ENCODE results near the gene TFPI.
A peak's percentile ranks its signal among the peaks of the same experiment; 100 is the strongest.
"Not testable (repeated sequence)": the region's sequence is repeated elsewhere in the genome, so short reads cannot be mapped to it uniquely, and the experiment has no call there.

TFPI gene

DNA sequence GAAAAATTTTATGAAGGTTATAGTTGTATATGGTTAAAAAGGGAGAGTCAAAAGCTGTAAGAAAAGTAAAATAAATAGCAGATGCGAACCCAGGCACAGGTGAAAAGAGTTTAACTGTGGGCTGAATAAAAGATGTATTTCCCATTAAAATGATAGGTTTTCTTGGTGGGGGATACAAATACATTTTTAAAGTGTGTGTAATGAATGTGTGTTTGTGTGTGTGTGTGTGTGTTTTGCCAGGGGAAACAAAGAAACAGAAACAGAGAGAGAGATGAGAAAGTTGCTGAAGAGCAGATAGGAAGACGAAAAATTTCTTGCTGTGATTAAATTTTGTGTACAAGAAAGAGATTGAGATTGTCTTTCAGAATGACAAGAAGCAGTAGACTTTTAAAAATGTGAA lies 12.1 kb downstream of the TFPI start:
- no peak for DNase-seq (ENCODE audit: low read depth)
- no peak overlapping the region for H3K4me3 ChIP-seq (ENCODE audit: low read depth, low read length)
- in situ Hi-C loops (cut with HindIII; ENCODE audit: low sequenced_read_pairs): no loop called here
- TF ChIP-seq, protein P1, sequence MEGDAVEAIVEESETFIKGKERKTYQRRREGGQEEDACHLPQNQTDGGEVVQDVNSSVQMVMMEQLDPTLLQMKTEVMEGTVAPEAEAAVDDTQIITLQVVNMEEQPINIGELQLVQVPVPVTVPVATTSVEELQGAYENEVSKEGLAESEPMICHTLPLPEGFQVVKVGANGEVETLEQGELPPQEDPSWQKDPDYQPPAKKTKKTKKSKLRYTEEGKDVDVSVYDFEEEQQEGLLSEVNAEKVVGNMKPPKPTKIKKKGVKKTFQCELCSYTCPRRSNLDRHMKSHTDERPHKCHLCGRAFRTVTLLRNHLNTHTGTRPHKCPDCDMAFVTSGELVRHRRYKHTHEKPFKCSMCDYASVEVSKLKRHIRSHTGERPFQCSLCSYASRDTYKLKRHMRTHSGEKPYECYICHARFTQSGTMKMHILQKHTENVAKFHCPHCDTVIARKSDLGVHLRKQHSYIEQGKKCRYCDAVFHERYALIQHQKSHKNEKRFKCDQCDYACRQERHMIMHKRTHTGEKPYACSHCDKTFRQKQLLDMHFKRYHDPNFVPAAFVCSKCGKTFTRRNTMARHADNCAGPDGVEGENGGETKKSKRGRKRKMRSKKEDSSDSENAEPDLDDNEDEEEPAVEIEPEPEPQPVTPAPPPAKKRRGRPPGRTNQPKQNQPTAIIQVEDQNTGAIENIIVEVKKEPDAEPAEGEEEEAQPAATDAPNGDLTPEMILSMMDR (IDR thresholded peaks at IDR 0.05; ENCODE audit: low read depth, low read length, missing control alignments): no peak

- in situ Hi-C loops (cut with HindIII; ENCODE audit: low sequenced_read_pairs): no loop called here
- DNase-seq (ENCODE audit: low read depth): peak; percentile 88
Measured at GRCh38 chr2:187541086-187542085, 12.8 kb downstream of the TFPI start.

DNA sequence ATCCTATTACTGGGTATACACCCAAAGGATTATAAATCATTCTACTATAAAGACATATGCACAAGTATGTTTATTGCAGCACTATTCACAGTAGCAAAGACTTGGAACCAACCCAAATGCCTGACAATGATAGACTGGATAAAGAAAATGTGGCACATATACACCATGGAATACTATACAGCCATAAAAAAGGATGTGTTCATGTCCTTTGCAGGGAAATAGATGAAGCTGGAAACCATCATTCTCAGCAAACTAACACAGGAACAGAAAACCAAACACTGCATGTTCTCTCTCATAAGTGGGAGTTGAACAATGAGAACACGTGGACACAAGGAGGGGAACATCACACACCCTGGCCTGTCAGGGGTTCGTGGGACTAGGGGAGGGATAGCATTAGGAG lies 16.0 kb downstream of the TFPI start:
- in situ Hi-C loops (cut with HindIII; ENCODE audit: low sequenced_read_pairs); H3K4me3 ChIP-seq (ENCODE audit: low read depth, low read length): not testable (repeated sequence)

More at GRCh38 chr2:187541086-187542085, 12.8 kb downstream of the TFPI start:
- H3K4me3 ChIP-seq (ENCODE audit: low read depth, low read length): no peak overlapping the region
- TF ChIP-seq, protein P1 (IDR thresholded peaks at IDR 0.05; ENCODE audit: low read depth, low read length, missing control alignments): no peak

DNA sequence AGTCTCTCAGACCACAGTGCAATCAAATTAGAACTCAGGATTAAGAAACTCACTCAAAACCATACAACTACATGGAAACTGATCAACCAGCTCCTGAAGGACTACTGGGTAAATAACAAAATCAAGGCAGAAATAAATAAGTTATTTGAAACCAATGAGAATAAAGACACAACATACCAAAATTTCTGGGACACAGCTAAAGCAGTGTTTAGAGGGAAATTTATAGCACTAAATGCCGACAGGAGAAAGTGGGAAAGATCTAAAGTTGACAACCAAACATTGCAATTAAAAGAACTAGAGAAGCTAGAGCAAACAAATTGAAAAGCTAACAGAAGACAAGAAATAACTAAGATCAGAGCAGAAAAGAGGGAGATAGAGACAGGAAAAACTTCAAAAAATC lies 18.9 kb downstream of the TFPI start:
- H3K4me3 ChIP-seq (ENCODE audit: low read depth, low read length); DNase-seq (ENCODE audit: low read depth); in situ Hi-C loops (cut with HindIII; ENCODE audit: low sequenced_read_pairs): not testable (repeated sequence)

More for the DNA sequence above, 16.0 kb downstream of the TFPI start:
- DNase-seq (ENCODE audit: low read depth): not testable (repeated sequence)

- TF ChIP-seq, protein P1 (IDR thresholded peaks at IDR 0.05; ENCODE audit: low read depth, low read length, missing control alignments): no peak
- in situ Hi-C loops (cut with HindIII; ENCODE audit: low sequenced_read_pairs): no loop called here
- H3K4me3 ChIP-seq (ENCODE audit: low read depth, low read length): no peak overlapping the region
- DNase-seq (ENCODE audit: low read depth): no peak
Measured at GRCh38 chr2:187532333-187533120, 21.7 kb downstream of the TFPI start.

- TF ChIP-seq, protein P1 (IDR thresholded peaks at IDR 0.05; ENCODE audit: low read depth, low read length, missing control alignments): no peak
- in situ Hi-C loops (cut with HindIII; ENCODE audit: low sequenced_read_pairs): no loop called here
- no peak overlapping the region for H3K4me3 ChIP-seq (ENCODE audit: low read depth, low read length)
- DNase-seq (ENCODE audit: low read depth): no peak
Measured at GRCh38 chr2:187529977-187530721, 24.1 kb downstream of the TFPI start.

All from astrocyte of the cerebellum (primary cell).